WI38 (cell line): ENCODE measurements around the gene F8.

Experiments
- H3K4me3 ChIP-seq: 2 replicates; pipeline ENCODE4 v1.5.1; 2011; ENCODE audit warnings: low read depth, mild to moderate bottlenecking, control low read depth, low read length
- CTCF ChIP-seq: IDR thresholded peaks from 2 replicates; pipeline ENCODE4 v1.5.1; 2012; ENCODE audit warnings: low read depth, mild to moderate bottlenecking, control low read depth, low read length

F8 gene

GRCh38 chrX:155028877-155029291 lies 6.4 kb upstream of the F8 start:
- H3K4me3 ChIP-seq, result no peak overlapping the region

GRCh38 chrX:155028129-155028528 lies 5.6 kb upstream of the F8 start:
- H3K4me3 ChIP-seq, result peak overlapping the region; percentile 71

More at GRCh38 chrX:155028877-155029291, 6.4 kb upstream of the F8 start:
- no peak for TF ChIP-seq CTCF

GRCh38 chrX:155027509-155028066 lies 5.1 kb upstream of the F8 start:
- no peak for TF ChIP-seq CTCF

More at GRCh38 chrX:155028129-155028528, 5.6 kb upstream of the F8 start:
- TF ChIP-seq CTCF, result no peak

GRCh38 chrX:155026727-155027508 lies 4.4 kb upstream of the F8 start, which contains the start of gene FUNDC2:
TSS of gene FUNDC2 (plus strand) at chrX:155026844. CDS start at chrX:155026939, 95 bp downstream.
- H3K4me3 ChIP-seq, result peak within 1 kb of the TSS; percentile 71
- TF ChIP-seq CTCF, result no peak

More at GRCh38 chrX:155027509-155028066, 5.1 kb upstream of the F8 start:
- H3K4me3 ChIP-seq, result peak overlapping the region; percentile 71

GRCh38 chrX:155026420-155026726 lies 3.9 kb upstream of the F8 start:
- no peak for TF ChIP-seq CTCF
- peak overlapping the region; percentile 71 for H3K4me3 ChIP-seq

GRCh38 chrX:155023907-155024833 lies 1.6 kb upstream of the F8 start:
- H3K4me3 ChIP-seq, result no peak overlapping the region
- TF ChIP-seq CTCF, result no peak
